Kidney (tissue), 14 donors: ENCODE measurements around the gene OLFML1. TPM values are rescaled to one million over a fixed set of nuclear protein-coding genes. Genes with fewer than 3 reads are reported as not detected.

Experiments used
- DNase-seq, 5 donors: peaks; one replicate each; pipeline ENCODE4 v3.0.0-alpha.2; 2013 to 2020
- FAIRE-seq: peaks from 2 replicates; lab custom pipeline; 2012; peaks lifted over from hg19 to GRCh38; lab: Jason Lieb, UNC
- H3K27ac ChIP-seq, 2 donors: one replicate each; pipeline ENCODE4 v1.7.0; 2013; ENCODE audit warnings: low read depth in 2 of 2, low read length in 2 of 2, inconsistent platforms in 1 of 2
- H3K27me3 ChIP-seq: one replicate; pipeline ENCODE4 v1.7.1; 2013; ENCODE audit warnings: low read length, inconsistent platforms; ENCODE audit not compliant: control insufficient read depth, insufficient read depth
- H3K36me3 ChIP-seq, 3 donors: one replicate each; pipeline versions ENCODE4 v1.7.0 to v1.7.1; 2013; ENCODE audit warnings: low read length in 3 of 3, control low read depth in 1 of 3, inconsistent platforms in 1 of 3; ENCODE audit not compliant: insufficient read depth in 3 of 3, control insufficient read depth in 2 of 3
- H3K4me1 ChIP-seq, 3 donors: one replicate each; pipeline versions ENCODE4 v1.7.0 to v1.7.1; 2013; ENCODE audit warnings: low read length in 3 of 3, inconsistent platforms in 1 of 3, low read depth in 1 of 3; ENCODE audit not compliant: control insufficient read depth in 2 of 3, insufficient read depth in 2 of 3
- H3K4me3 ChIP-seq, 3 donors: one replicate each; pipeline versions ENCODE4 v1.7.0 to v1.8.1; 2013; ENCODE audit warnings: low read length in 3 of 3, control low read depth in 1 of 3, inconsistent platforms in 1 of 3
- H3K9ac ChIP-seq, 3 donors: one replicate each; pipeline versions ENCODE4 v1.7.0 to v1.7.1; 2013; ENCODE audit warnings: low read length in 3 of 3, control low read depth in 1 of 3, inconsistent platforms in 1 of 3
- H3K9me3 ChIP-seq, 3 donors: one replicate each; pipeline versions ENCODE4 v1.7.0 to v1.7.1; 2013; ENCODE audit warnings: low read length in 3 of 3, control low read depth in 1 of 3, inconsistent platforms in 1 of 3; ENCODE audit not compliant: control insufficient read depth in 2 of 3, insufficient read depth in 1 of 3
- intact Hi-C: fragments of 100-400 bp; cut with DNase I; formaldehyde crosslinking; loops from one replicate; pipeline ENCODE4 v1.11.1; 2022
- polyA plus RNA-seq: library from polyadenylated mRNA; stranded (reverse); fragments of 350-450 nt; fragmentation: Illumina TruSeq; extraction: RNeasy Lipid Tissue Mini Kit (QIAGEN cat#74804); gene quantifications from one replicate; pipeline ENCODE4 v1.2.3, GENCODE V29; 2014; ENCODE audit warnings: low read depth, low replicate concordance; ENCODE audit not compliant: insufficient read depth
- total RNA-seq: library from RNA; stranded (reverse); fragmentation: NEBNext Ultra II Directional; extraction: Animal tissue kit (Norgen Biotek cat#: 25700); gene quantifications from one replicate; pipeline ENCODE4 v1.2.1, GENCODE V29; 2021
- TF ChIP-seq, protein P1 (sequence below): IDR thresholded peaks from 3 replicates; pipeline ENCODE4 v1.5.1; 2012; ENCODE audit warnings: mild to moderate bottlenecking, moderate library complexity, borderline replicate concordance; ENCODE audit not compliant: insufficient read depth; ENCODE audit errors: extremely low read depth
- donor health status: control.
- donor health status: control.
- donor health status: control.
- donor health status: control.
- donor health status: control.
- donor health status: DM: yes; HTN: yes; CAD: no.
- donor health status: Normal renal cell carcinoma (clear cell type).

OLFML1 gene
- total and polyA plus RNA-seq, 2 donors from 2014 or later: 7.6 to 8.3 TPM

DNA sequence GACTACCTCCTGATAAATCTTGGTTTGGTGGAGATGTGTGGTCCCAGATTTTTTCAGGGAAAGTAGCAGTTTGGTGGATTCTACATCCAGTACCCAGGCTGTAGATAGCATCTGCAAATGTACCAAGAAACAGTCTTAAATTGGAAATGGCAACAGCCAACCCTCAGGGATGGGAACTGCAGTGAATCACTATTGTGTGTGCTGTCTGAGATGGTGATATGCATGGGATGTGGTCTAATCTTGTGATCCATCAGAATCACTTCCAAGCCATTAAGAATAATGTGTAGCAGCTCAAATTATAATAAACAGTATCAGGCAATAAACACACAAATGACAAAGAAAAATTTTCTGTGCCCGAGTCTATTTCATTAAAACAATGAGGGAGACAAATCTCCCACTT, 3.4 kb downstream of the OLFML1 start:
- intact Hi-C loops: no loop called here
- no peak overlapping the region for H3K27ac ChIP-seq
- H3K9me3 ChIP-seq: no peaks in the 10 kb centered on the region
- H3K36me3 ChIP-seq: no peaks in the 10 kb centered on the region
- FAIRE-seq: no peak
- DNase-seq: no peak
- no peaks in the 10 kb centered on the region for H3K27me3 ChIP-seq
- TF ChIP-seq, protein P1, sequence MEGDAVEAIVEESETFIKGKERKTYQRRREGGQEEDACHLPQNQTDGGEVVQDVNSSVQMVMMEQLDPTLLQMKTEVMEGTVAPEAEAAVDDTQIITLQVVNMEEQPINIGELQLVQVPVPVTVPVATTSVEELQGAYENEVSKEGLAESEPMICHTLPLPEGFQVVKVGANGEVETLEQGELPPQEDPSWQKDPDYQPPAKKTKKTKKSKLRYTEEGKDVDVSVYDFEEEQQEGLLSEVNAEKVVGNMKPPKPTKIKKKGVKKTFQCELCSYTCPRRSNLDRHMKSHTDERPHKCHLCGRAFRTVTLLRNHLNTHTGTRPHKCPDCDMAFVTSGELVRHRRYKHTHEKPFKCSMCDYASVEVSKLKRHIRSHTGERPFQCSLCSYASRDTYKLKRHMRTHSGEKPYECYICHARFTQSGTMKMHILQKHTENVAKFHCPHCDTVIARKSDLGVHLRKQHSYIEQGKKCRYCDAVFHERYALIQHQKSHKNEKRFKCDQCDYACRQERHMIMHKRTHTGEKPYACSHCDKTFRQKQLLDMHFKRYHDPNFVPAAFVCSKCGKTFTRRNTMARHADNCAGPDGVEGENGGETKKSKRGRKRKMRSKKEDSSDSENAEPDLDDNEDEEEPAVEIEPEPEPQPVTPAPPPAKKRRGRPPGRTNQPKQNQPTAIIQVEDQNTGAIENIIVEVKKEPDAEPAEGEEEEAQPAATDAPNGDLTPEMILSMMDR: no peak
- H3K4me1 ChIP-seq: peaks cover 0 to 7% (median 0%) of the 10 kb centered on the region in 3 donors
- H3K9ac ChIP-seq: no peak overlapping the region
- H3K4me3 ChIP-seq: no peak overlapping the region

DNA sequence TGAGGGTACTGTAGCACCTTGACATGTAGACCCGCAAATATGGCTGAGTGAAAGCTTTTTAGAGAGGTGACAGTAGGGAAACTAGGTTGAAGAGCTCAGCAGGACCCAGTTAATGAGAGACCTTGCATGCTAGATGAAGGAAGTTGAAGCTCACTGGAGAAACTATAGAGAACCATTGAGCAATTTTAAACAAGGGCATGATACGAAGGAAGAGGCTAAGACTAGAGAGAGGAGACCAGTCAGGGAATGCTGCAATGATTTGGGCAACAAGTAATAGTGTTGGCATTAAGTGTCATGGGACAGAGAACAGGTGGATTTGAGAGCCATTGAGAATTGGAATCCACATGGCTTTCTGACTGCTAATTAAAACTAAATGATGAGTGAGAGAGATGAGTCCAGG, 4.1 kb downstream of the OLFML1 start:
- no peaks in the 10 kb centered on the region for H3K27me3 ChIP-seq
- intact Hi-C loops: no loop called here
- peaks cover 0 to 3% (median 0%) of the 10 kb centered on the region in 3 donors for H3K4me1 ChIP-seq
- TF ChIP-seq, protein P1: no peak
- FAIRE-seq: no peak
- no peak overlapping the region for H3K27ac ChIP-seq
- H3K36me3 ChIP-seq: no peaks in the 10 kb centered on the region
- no peak overlapping the region for H3K9ac ChIP-seq
- no peaks in the 10 kb centered on the region for H3K9me3 ChIP-seq
- H3K4me3 ChIP-seq: no peak overlapping the region
- DNase-seq: no peak

DNA sequence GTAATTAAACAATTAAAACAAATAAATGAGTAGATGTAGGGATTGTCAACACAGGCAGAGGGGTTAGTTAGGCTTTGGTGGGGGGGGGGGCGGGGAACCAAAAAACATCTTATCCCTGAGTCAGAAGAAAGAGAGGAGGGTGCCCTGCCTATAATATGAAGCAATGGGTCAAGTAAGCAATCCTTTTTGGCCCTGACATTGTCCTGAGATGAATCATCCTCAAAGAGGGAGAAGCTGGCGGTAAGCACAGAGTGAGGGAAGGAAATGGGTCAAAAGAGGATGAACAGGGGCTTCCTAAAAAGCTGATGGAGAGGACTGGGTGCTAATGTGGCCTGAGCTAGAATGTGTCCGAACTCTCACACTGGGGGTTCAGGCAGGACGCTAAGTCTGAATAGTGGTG, 4.7 kb downstream of the OLFML1 start:
- H3K4me3 ChIP-seq: no peak overlapping the region
- DNase-seq (no peak), FAIRE-seq (no peak)
- no peak overlapping the region for H3K27ac ChIP-seq
- intact Hi-C loops: no loop called here
- peaks cover 0 to 6% (median 0%) of the 10 kb centered on the region in 3 donors for H3K4me1 ChIP-seq
- H3K27me3 ChIP-seq: no peaks in the 10 kb centered on the region
- no peaks in the 10 kb centered on the region for H3K9me3 ChIP-seq
- TF ChIP-seq, protein P1: no peak
- H3K36me3 ChIP-seq: no peaks in the 10 kb centered on the region
- no peak overlapping the region for H3K9ac ChIP-seq

DNA sequence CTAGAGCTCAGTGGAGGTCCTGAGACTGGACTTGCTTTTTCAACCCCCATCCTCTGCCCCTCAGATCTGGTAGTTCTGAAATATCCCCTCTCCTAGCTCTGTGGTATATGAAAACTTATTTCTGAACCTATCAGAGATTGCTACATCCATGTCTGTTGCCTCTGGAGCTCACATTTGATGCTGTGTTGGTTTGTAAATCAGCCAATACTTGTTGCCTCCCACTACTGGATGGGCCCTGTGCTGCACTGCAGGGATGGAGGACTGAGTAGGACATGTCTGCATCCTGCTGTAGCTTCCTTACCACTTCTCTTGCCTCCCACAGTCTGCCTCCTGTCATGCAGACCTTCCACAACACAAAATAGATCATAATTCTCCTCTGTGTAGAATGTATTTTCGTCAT, 5.2 kb downstream of the OLFML1 start:
- TF ChIP-seq, protein P1: no peak
- Histone ChIP-seq H3K27ac (no peak overlapping the region), H3K9ac (no peak overlapping the region), H3K4me1 (peaks cover 0 to 6% (median 0%) of the 10 kb centered on the region in 3 donors), H3K9me3 (no peaks in the 10 kb centered on the region), H3K27me3 (no peaks in the 10 kb centered on the region), H3K36me3 (no peaks in the 10 kb centered on the region), H3K4me3 (no peak overlapping the region)
- intact Hi-C loops: no loop called here
- FAIRE-seq: no peak
- no peak for DNase-seq
